Head of caudate nucleus (tissue), 42 donors: ENCODE measurements around the gene SLAMF7.

Experiments
- DNase-seq, 42 donors: peaks; one replicate each; pipeline versions ENCODE4 v3.0.0 to v3.0.0-alpha.2; 2020 to 2021; ENCODE audit warnings: mixed read lengths in 7 of 42
- intact Hi-C: fragments of 100-400 bp; cut with DNase I; formaldehyde crosslinking; loops from one replicate; pipeline ENCODE4 v1.15.0; 2022

The SLAMF7 gene

DNA sequence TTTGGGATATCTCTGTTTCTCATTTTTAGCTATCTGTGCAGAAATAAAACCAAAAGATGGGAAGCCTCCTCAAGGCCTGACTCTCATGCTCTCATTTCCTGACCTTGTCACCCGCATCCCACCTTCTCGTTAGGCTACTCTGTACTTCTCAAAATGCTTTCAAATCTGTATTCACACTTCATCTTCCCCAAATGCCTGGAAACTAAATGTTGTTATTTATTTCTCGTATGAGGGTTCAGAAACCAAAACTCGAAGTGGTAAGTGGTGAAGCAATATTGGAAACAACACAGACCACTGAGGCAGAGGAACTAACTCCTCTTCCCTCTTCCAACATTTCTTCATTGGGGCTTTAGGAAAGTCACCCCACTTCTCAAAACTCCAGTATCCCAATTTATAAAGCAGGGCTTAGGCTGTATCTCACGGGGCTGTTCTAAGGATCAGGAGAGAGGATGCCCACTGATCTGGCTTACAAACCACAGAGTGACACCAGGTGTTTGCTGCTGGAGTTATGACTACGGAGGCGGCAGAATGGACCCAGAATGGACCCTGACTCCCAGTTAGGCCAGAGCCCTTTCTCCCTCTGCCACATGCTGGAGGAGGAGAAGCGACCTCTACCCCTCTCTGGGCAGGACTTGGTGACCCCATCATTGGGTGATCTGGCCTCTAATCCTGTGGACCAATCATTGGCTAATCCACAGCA lies 3.5 kb downstream of the SLAMF7 start:
- intact Hi-C loops, result no loop called here
- DNase-seq, result no peak

DNA sequence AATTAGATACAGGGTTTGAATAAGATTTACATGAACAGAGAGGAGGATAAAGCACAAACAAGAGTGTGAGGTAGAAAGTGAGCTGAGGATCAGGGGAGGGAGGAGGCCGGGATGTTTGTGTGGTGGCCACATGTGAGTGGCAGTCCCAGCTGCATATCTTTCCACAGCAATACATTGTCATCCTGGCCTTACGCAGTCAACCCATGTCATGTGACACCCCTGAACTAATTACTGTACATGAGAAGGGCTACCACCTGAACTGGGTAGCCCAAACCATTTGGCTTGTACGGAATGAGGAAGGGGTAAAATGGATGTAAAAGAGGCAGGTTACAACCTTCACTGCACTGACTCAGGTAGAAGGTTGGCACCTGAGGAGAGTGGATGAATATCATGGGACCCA lies 4.2 kb downstream of the SLAMF7 start:
- intact Hi-C loops, result no loop called here
- DNase-seq, result no peak

GRCh38 chr1:160744199-160744851 lies 5.3 kb downstream of the SLAMF7 start:
- intact Hi-C loops, result no loop called here
- no peak for DNase-seq

DNA sequence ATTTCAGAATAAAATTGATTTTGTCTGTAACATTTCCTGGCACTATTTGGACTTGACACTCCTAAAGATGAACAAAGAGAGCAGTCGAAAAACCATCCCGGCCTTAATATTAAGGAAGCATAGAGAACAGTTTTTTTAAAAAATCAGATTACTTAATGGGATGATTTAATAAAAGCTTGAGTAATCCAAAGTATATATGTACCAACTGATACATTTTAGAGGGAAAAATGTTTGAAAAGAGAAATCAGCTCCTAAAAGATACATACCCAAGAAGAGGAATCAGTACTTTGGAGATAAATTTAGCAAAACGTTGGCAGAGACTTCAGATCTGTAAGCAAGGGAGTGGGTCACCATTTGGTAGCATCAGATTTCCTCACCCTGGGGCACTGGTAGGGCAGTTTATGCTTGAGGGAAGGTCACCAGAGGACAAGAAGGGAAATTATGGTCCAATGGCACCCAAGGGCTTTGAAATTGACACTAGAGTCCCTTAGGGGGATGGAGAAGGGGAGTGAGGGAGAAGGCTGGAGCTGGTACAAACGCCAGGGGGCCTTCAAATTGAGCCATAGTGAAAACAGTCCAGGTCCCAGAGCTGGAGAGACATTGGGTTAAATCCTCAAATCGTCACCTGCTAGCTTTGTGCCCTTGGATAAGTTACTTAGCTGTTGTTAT lies 5.9 kb downstream of the SLAMF7 start:
- no peak for DNase-seq
- intact Hi-C loops, result no loop called here

DNA sequence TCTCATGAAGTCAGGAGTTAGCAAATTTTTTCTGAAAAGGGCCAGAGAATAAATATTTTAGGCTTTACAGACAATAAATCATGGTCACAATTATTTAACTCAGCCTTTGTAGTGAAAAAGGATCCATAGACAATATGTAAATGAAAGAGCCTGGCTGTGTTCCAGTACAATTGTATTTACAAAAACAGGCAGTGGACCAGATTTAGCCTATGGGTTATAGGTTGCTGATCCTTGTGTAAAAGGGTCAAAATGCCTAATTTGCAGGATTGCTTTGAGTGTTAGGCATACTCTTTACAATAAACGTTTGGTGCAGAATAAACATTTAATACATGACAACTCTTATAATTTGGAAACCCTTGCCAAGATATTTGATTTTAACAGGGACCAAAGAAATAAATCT lies 6.5 kb downstream of the SLAMF7 start:
- DNase-seq, result no peak
- intact Hi-C loops, result no loop called here

DNA sequence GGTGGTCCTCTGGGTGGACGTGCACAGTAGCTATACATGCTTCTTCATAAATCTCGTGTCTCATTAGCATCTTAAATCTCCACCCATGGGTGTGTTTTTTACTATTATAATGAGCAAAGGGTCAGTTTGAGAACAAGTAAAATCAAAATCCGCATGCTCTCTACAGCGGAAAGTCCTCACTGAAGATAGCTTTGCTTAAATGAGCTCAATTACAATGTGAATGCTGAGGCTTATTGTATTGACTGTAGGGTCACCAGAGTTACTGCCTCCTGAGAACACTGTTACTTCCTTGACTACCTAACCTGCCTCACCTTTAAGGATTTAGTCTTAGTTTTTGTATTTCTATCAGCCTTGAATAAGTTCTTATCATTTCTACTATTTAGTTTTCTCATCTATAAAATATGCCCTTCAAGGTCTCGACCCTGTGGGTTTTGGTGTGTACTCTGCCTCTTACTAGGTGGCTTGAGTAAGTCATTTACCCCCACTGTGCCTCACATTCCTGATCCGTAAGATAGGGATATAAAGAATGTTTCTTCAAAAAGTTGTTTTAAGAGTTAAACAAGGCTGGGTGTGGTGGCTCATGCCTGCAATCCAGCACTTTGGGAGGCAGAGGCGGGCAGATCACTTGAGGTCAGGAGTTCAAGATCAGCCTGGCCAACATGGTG lies 7.9 kb downstream of the SLAMF7 start:
- intact Hi-C loops, result no loop called here

DNA sequence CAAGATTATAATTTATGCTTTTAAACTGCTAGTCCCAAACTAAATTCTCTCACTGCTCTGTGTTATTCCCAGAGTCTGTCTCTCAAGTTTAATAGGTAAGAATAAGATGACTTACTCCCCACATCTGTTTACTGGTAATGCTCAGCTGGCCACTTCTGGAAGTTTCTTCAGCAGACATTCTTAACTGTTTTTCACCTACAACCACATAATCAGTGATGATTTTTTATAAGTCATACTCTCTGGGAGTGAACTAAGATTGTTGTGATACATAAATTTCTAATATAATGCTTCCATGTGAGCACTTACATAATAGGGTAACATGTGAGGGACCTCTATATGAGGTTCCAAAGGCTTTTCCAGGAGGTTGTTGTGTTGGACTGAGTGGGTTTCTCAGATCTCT lies 8.7 kb downstream of the SLAMF7 start:
- DNase-seq, result no peak
- intact Hi-C loops, result no loop called here

More for the DNA sequence above, 7.9 kb downstream of the SLAMF7 start:
- DNase-seq, result no peak

DNA sequence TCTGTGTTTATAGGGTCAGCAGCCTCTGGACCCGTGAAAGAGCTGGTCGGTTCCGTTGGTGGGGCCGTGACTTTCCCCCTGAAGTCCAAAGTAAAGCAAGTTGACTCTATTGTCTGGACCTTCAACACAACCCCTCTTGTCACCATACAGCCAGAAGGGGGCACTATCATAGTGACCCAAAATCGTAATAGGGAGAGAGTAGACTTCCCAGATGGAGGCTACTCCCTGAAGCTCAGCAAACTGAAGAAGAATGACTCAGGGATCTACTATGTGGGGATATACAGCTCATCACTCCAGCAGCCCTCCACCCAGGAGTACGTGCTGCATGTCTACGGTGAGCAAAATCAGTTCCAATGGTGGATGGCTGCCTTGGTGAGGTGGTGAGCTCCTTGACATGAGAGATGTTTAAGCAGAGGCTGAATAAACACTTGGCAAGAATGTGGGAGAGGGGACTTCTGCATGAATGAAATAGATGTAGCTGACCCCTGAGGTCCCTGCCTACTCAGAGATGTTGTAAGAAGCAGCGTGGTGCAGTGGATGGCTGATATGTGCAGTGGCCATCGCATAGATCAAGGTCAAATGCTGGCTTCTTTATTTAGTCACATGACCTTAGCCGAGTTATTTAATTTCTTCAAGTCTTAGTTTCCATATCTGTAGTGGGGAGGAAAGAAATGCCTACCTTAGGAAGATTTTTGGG lies 9.3 kb downstream of the SLAMF7 start:
- intact Hi-C loops, result no loop called here
- no peak for DNase-seq

- DNase-seq, result no peak
- intact Hi-C loops, result no loop called here
Measured at GRCh38 chr1:160748878-160749269, 9.8 kb downstream of the SLAMF7 start.

DNA sequence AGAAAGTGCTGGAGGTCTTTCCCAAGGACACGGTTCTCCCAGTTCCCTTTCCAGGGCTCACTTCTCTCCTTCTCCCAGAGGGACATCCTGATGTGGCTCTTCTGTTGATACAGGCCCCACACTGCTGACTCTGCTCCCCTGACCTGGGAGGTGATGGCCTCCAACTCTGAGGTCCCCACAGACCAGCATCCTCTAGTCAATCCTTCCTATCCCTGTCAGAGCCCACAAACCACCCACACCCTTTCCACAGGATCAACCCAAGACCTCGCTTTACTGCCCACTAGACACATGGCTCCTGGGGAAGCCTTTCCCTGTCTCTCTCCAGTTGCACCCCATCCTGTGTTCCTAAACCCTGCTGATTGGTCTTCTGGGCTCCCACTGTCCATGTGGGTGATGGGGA lies 11.6 kb downstream of the SLAMF7 start:
- no peak for DNase-seq
- intact Hi-C loops, result no loop called here

- intact Hi-C loops, result no loop called here
- no peak for DNase-seq
Measured at GRCh38 chr1:160752406-160752805, 13.4 kb downstream of the SLAMF7 start.

DNA sequence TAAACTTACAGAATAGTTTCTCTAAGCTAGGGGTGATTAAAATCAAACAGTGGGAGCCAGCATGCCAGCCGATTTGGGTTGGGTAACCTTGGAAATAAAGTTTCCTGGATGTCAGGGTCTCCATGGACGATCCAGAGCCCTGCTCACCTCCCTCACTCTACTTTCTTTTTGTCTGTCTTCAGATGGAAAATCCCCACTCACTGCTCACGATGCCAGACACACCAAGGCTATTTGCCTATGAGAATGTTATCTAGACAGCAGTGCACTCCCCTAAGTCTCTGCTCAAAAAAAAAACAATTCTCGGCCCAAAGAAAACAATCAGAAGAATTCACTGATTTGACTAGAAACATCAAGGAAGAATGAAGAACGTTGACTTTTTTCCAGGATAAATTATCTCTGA lies 13.9 kb downstream of the SLAMF7 start:
- intact Hi-C loops, result no loop called here
- DNase-seq, result no peak

DNA sequence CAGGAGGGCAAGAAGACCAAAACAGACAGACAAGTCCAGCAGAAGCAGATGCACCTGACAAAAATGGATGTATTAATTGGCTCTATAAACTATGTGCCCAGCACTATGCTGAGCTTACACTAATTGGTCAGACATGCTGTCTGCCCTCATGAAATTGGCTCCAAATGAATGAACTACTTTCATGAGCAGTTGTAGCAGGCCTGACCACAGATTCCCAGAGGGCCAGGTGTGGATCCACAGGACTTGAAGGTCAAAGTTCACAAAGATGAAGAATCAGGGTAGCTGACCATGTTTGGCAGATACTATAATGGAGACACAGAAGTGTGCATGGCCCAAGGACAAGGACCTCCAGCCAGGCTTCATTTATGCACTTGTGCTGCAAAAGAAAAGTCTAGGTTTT lies 14.5 kb downstream of the SLAMF7 start:
- DNase-seq, result no peak
- intact Hi-C loops, result no loop called here

DNA sequence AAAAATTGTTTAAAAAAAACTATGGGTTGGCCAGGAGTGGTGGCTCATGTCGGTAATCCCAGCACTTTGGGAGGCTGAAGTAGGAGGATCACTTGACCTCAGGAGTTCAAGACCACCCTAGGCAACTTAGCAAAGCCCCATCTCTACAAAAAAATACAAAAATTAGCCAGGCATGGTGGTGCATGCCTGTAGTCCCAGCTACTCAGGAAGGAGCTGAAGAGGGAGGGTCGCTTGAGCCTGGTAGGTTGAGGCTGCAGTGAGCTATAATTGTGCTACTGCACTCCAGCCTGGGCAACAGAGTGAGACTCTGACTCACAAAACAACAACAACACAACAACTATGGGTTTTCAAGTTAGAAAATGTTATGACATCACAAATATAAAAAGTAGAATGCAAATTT lies 16.4 kb downstream of the SLAMF7 start:
- intact Hi-C loops, result no loop called here
- DNase-seq, result no peak

DNA sequence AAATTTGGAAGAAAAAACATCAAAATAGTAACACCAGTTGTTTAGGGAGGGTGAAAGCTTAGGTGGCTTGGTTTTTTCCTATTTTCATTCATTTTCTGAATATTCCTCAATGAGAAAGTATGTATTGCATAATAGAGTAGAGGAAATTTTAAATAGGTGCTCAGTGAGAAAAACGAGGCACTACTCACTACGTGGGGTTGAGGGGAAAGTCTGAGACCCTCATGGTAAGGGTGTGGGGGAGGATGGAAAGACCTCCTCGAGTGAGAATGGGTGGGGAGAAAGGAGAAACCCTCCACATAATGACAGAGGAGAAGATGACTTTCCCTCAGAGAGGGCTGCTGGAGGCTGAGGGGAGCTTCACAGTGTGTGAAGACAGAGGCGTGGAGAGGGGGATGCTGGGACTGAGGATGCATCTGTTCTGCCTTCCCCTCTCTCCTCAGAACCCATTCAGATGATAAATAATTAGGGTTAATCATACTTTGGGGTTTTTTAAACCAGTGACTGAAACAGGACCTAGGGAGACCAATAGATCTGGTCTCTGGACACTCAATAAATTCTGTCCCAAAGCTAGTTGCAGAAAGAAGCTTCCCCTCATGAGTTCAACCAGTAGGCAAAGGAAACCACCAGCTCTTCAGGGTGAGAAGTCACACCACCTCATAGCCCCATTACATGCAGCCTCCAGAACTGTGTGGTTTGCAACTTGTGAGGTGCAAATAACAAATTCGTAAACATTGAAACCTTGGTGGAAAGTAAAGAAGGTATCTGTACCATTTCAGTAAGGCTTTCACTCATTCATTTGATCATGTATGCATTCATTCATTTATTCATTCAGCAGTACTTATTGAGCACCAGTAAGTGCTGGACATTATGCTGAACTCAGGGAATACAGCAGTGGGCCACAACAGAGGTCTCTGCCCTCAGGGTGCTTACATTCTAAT lies 17.1 kb downstream of the SLAMF7 start:
- DNase-seq, result no peak
- intact Hi-C loops, result no loop called here

- DNase-seq, result no peak
- intact Hi-C loops, result no loop called here
Measured at GRCh38 chr1:160756849-160757201, 17.8 kb downstream of the SLAMF7 start.

GRCh38 chr1:160758521-160758920 lies 19.5 kb downstream of the SLAMF7 start:
- intact Hi-C loops, result no loop called here
- no peak for DNase-seq

DNA sequence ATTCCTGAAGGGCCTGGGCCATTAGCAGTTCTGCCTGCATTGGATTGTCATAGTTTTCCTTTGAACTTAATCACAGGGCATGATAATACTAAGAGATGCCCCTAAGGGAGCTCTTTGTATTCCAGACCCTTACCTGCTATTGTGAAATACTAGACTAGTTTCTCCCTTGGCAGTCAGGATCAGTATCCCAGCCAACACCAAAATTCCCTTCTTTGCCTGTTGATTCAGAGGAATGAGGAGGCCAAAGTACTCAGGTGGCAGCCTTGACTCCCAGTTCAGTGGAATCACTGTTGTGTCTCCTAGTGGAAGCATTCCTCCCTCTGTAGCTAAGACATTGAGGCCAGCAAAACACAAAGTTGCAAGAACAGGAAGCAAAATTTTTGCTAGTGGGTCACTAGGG lies 20.7 kb downstream of the SLAMF7 start:
- intact Hi-C loops, result no loop called here

GRCh38 chr1:160761046-160761445 lies 22.0 kb downstream of the SLAMF7 start:
- DNase-seq, result no peak
- intact Hi-C loops, result no loop called here

More for the DNA sequence above, 20.7 kb downstream of the SLAMF7 start:
- no peak for DNase-seq
